ENCODE data around the gene IRF2.
A peak's percentile ranks its signal among the peaks of the same experiment; 100 is the strongest.

The IRF2 gene

DNA sequence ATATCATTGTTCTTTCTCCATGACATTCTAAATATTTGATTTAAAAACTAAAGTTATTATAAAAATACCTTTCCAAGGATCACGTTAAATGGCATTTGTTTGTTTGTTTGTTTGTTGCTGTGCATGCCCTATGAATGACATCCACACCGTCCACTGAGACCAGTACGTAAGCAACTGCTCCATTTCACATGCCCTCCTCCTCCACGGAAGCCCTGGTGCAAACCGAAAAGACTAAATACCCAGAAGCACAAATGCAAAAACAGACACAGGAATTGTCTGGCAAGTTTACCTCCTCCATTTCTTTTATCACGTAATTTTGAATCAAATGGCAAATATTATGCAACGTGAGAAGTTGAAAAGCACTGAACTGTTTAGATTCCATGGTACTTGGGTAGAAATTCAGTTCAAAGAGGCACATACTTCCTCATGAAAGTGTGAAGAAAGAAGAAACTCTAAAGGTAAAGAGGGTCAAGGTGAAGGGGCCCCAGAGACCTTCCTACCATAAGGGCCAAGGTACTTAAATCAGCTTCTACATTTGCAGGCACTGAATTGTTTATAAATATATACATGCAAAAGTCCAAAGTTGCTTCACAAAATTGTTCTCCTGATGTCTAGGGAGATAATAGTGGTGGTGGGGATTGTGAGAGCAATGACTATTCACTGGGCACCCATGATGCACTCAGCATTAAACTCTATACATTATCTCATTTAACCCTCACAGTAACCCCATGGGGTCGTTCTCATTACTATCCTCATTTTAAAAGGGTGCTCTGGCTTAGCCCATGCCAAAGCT lies 23.4 kb downstream of the IRF2 start:
- TF ChIP-seq, protein P1, sequence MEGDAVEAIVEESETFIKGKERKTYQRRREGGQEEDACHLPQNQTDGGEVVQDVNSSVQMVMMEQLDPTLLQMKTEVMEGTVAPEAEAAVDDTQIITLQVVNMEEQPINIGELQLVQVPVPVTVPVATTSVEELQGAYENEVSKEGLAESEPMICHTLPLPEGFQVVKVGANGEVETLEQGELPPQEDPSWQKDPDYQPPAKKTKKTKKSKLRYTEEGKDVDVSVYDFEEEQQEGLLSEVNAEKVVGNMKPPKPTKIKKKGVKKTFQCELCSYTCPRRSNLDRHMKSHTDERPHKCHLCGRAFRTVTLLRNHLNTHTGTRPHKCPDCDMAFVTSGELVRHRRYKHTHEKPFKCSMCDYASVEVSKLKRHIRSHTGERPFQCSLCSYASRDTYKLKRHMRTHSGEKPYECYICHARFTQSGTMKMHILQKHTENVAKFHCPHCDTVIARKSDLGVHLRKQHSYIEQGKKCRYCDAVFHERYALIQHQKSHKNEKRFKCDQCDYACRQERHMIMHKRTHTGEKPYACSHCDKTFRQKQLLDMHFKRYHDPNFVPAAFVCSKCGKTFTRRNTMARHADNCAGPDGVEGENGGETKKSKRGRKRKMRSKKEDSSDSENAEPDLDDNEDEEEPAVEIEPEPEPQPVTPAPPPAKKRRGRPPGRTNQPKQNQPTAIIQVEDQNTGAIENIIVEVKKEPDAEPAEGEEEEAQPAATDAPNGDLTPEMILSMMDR (IDR thresholded peaks at IDR 0.05; ENCODE audit: low read depth, low read length) = no peak
- no peak overlapping the region for H3K4me3 ChIP-seq (ENCODE audit: low read depth, low read length)

GRCh38 chr4:184450045-184450444 lies 24.3 kb downstream of the IRF2 start:
- H3K4me3 ChIP-seq (ENCODE audit: low read depth, low read length) = peak overlapping the region; percentile 8; the same call in 1 of the 2 replicates
- TF ChIP-seq, protein P1 (IDR thresholded peaks at IDR 0.05; ENCODE audit: low read depth, low read length) = no peak

DNA sequence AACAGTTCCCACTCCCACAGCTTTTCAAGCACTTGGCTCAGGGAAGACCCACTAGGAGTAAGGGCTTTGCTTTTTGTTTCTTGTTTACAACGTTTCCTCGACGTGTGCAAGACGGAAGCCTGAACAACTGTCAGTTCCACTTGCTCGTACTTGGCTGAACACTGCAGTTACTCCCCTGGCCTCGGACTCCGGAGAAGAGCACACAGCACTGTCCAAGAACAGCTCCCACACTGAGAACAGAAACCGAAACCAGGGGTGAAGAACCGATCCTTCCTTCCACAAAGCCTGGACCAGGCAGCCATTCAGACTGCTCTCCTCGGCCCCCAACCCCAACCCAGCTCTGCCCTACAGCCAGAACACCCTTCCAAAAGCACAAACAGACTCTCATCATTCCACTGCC lies 25.5 kb downstream of the IRF2 start:
- H3K4me3 ChIP-seq (ENCODE audit: low read depth, low read length) = peak overlapping the region; percentile 57
- TF ChIP-seq, protein P1 (IDR thresholded peaks at IDR 0.05; ENCODE audit: low read depth, low read length) = no peak

GRCh38 chr4:184448141-184448540 lies 26.2 kb downstream of the IRF2 start:
- TF ChIP-seq, protein P1 (IDR thresholded peaks at IDR 0.05; ENCODE audit: low read depth, low read length) = no peak
- no peak overlapping the region for H3K4me3 ChIP-seq (ENCODE audit: low read depth, low read length)

- TF ChIP-seq, protein P1 (IDR thresholded peaks at IDR 0.05; ENCODE audit: low read depth, low read length) = no peak
- H3K4me3 ChIP-seq (ENCODE audit: low read depth, low read length) = no peak overlapping the region
Observed at GRCh38 chr4:184447664-184448063, 26.7 kb downstream of the IRF2 start.

- no peak overlapping the region for H3K4me3 ChIP-seq (ENCODE audit: low read depth, low read length)
- TF ChIP-seq, protein P1 (IDR thresholded peaks at IDR 0.05; ENCODE audit: low read depth, low read length) = no peak
Observed at GRCh38 chr4:184446132-184446658, 28.2 kb downstream of the IRF2 start.

DNA sequence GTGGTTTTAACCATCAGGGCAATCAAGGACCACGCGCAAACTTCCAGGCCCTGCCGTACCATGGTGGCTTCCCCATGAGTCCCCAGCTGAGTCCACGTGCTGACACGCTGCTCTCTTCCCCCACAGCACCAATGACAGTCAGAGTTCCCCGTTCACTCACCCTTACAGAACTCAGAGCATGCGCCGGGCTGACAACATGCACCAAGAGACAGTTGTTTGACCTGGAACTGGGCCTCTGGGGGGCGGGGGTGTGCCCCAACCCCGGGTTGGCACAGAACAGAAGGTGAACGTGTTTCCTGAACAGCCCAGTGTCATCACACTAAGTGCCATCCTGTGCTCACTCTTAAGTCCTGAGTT lies 29.4 kb downstream of the IRF2 start:
- TF ChIP-seq, protein P1 (IDR thresholded peaks at IDR 0.05; ENCODE audit: low read depth, low read length) = no peak
- no peak overlapping the region for H3K4me3 ChIP-seq (ENCODE audit: low read depth, low read length)

Data from WI38 (cell line).